GM23338 (cell line): ENCODE data around the gene PGBD5. TPM values are rescaled to one million over a fixed set of nuclear protein-coding genes. Genes with fewer than 3 reads are reported as not detected.

Experiments used
- ATAC-seq: fragments of 200-7000 bp; cut with Tn5 transposase; 3 replicates; pipeline ENCODE4 v1.9.1; 2020
- DNase-seq: peaks from one replicate; pipeline ENCODE4 v3.0.0-alpha.2; 2015; ENCODE audit warnings: low spot score
- H2AFZ ChIP-seq: fragments of 200-600 bp; sonication (generic); 2 replicates; pipeline ENCODE4 v1.8.0; 2016; ENCODE audit warnings: antibody characterized with exemption, mild to moderate bottlenecking, moderate library complexity
- H3F3A ChIP-seq: fragments of 200-600 bp; sonication (generic); replicated peaks from 2 replicates; pipeline ENCODE4 v1.8.0; 2017; ENCODE audit warnings: antibody characterized with exemption, mixed run types, low read depth
- H3K27ac ChIP-seq: fragments of 200-600 bp; sonication (generic); 2 replicates; pipeline ENCODE4 v1.6.1; 2016; ENCODE audit warnings: low read depth
- H3K27me3 ChIP-seq: fragments of 200-600 bp; sonication (generic); 2 replicates; pipeline ENCODE4 v1.8.0; 2016; ENCODE audit warnings: mild to moderate bottlenecking, mixed run types, moderate library complexity; ENCODE audit not compliant: insufficient read depth
- H3K36me3 ChIP-seq: fragments of 200-600 bp; sonication (generic); 2 replicates; pipeline ENCODE4 v1.8.0; 2016; ENCODE audit warnings: mild to moderate bottlenecking; ENCODE audit not compliant: insufficient read depth
- H3K4me1 ChIP-seq: fragments of 200-600 bp; sonication (generic); 2 replicates; pipeline ENCODE4 v1.8.0; 2016; ENCODE audit warnings: mild to moderate bottlenecking, moderate library complexity; ENCODE audit not compliant: insufficient read depth
- H3K4me2 ChIP-seq: fragments of 200-600 bp; sonication (generic); 2 replicates; pipeline ENCODE4 v1.7.1; 2017; ENCODE audit warnings: mixed run types
- H3K4me3 ChIP-seq: fragments of 200-600 bp; sonication (generic); 2 replicates; pipeline ENCODE4 v1.6.1; 2016; ENCODE audit warnings: mixed run types
- H3K79me2 ChIP-seq: fragments of 200-600 bp; sonication (generic); replicated peaks from 2 replicates; pipeline ENCODE4 v1.8.0; 2017; ENCODE audit warnings: mild to moderate bottlenecking; ENCODE audit not compliant: insufficient read depth
- H3K9me2 ChIP-seq: fragments of 200-600 bp; sonication (generic); 2 replicates; pipeline ENCODE4 v1.8.0; 2017; ENCODE audit not compliant: insufficient read depth
- H4K20me1 ChIP-seq: fragments of 200-600 bp; sonication (generic); replicated peaks from 2 replicates; pipeline ENCODE4 v1.8.0; 2017; ENCODE audit warnings: mild to moderate bottlenecking; ENCODE audit not compliant: insufficient read depth
- H3K27ac Mint-ChIP-seq: 2 replicates; pipeline ENCODE4 v1.8.0; 2020; ENCODE audit warnings: inconsistent platforms, mild to moderate bottlenecking, moderate library complexity, mixed read lengths
- H3K27me3 Mint-ChIP-seq: 3 replicates; pipeline ENCODE4 v1.8.0; 2022; ENCODE audit warnings: low read depth, mild to moderate bottlenecking, moderate library complexity, mixed read lengths, inconsistent platforms; ENCODE audit not compliant: insufficient read depth, poor library complexity
- H3K36me3 Mint-ChIP-seq: 3 replicates; pipeline ENCODE4 v1.8.0; 2021; ENCODE audit warnings: low read depth, mild to moderate bottlenecking, inconsistent platforms, moderate library complexity, mixed read lengths
- H3K4me1 Mint-ChIP-seq: 3 replicates; pipeline ENCODE4 v1.8.0; 2020; ENCODE audit warnings: mild to moderate bottlenecking, inconsistent platforms, mixed read lengths
- H3K4me3 Mint-ChIP-seq: 3 replicates; pipeline ENCODE4 v1.8.0; 2021; ENCODE audit warnings: moderate library complexity, mild to moderate bottlenecking, inconsistent platforms, mixed read lengths
- H3K9me3 Mint-ChIP-seq: 3 replicates; pipeline ENCODE4 v1.8.0; 2020; ENCODE audit warnings: moderate library complexity, mild to moderate bottlenecking, inconsistent platforms, mixed read lengths
- CREB1 ChIP-seq: fragments of 250-450 bp; sonication (Bioruptor Pico); IDR thresholded peaks from 2 replicates; pipeline ENCODE4 v1.5.0; 2020; ENCODE audit warnings: low read depth, mild to moderate bottlenecking, moderate library complexity
- CTCF ChIP-seq, 2 experiments: fragments of 200-600 bp in 1 of 2; sonication (generic) in 1 of 2; conservative IDR thresholded peaks; 2 replicates each; pipeline versions ENCODE4 v1.5.1 to v1.6.1; 2016 to 2017; ENCODE audit warnings: antibody characterized with exemption in 2 of 2, low read depth in 2 of 2, mild to moderate bottlenecking in 2 of 2, moderate library complexity in 1 of 2
- EZH2 ChIP-seq: fragments of 200-600 bp; sonication (generic); IDR thresholded peaks from one replicate; pipeline ENCODE4 v1.8.0; 2017; ENCODE audit warnings: antibody characterized with exemption, mild to moderate bottlenecking, low read depth; ENCODE audit not compliant: unreplicated experiment
- EZH2phosphoT487 ChIP-seq: fragments of 200-600 bp; sonication (generic); IDR thresholded peaks from one replicate; pipeline ENCODE4 v1.8.1; 2018; ENCODE audit warnings: antibody characterized with exemption; ENCODE audit not compliant: unreplicated experiment
- JUNB ChIP-seq: IDR thresholded peaks from one replicate; pipeline ENCODE4 v1.6.1; 2016; ENCODE audit warnings: antibody characterized with exemption; ENCODE audit not compliant: unreplicated experiment
- POLR2AphosphoS5 ChIP-seq: IDR thresholded peaks from 2 replicates; pipeline ENCODE4 v1.6.1; 2016; ENCODE audit warnings: antibody characterized with exemption, low read depth
- STAT1 ChIP-seq: IDR thresholded peaks from one replicate; pipeline ENCODE4 v1.6.1; 2016; ENCODE audit warnings: antibody characterized with exemption; ENCODE audit not compliant: unreplicated experiment
- ZNF331 ChIP-seq: fragments of 250-450 bp; sonication (Bioruptor Pico); IDR thresholded peaks from 2 replicates; pipeline ENCODE4 v1.5.0; 2020; ENCODE audit warnings: low read depth, mild to moderate bottlenecking, moderate library complexity
- ZNF462 ChIP-seq: fragments of 250-450 bp; sonication (Bioruptor Pico); IDR thresholded peaks from 2 replicates; pipeline ENCODE4 v1.5.0; 2020; ENCODE audit warnings: mild to moderate bottlenecking, moderate library complexity
- polyA plus RNA-seq: library from polyadenylated mRNA; unstranded; fragments of >200 nt; fragmentation: Nextera tagmentation; extraction: Ambion mirVana; gene quantifications from 2 replicates; pipeline ENCODE4 v1.2.1, GENCODE V29; 2016
- total RNA-seq: library from RNA; depleted of rRNA; stranded (reverse); fragments of >200 nt; shearing (Covaris generic); gene quantifications from 2 replicates; pipeline ENCODE4 v1.2.3, GENCODE V29; 2014

PGBD5 gene
- total and polyA plus RNA-seq, 2 experiments from 2014 or later: 3.4 to 16.6 TPM

GRCh38 chr1:230416430-230416829 lies 9.7 kb downstream of the PGBD5 start:
- Histone ChIP-seq H3K4me2 (no peak overlapping the region), H3K36me3 (0 out of 2 replicates have a peak, but pooled peaks cover 3% of the 10 kb centered on the region), H3K27ac (no peak overlapping the region), H3K27me3 (no peaks in the 10 kb centered on the region), H3K4me1 (peaks cover 4% of the 10 kb centered on the region), H2AFZ (no peak overlapping the region), H3K4me3 (no peak overlapping the region), H3K79me2 (peaks cover 94% of the 10 kb centered on the region), H3K9me2 (no peaks in the 10 kb centered on the region), H3F3A (no peaks in the 10 kb centered on the region), H4K20me1 (peaks cover 19% of the 10 kb centered on the region)
- H3K27ac Mint-ChIP-seq: no peak overlapping the region
- ATAC-seq (no peak), DNase-seq (no peak)
- no peak for TF ChIP-seq CREB1 (CRISPR knock-in tag)
- no peak for TF ChIP-seq EZH2
- TF ChIP-seq ZNF331 (CRISPR knock-in tag): no peak
- TF ChIP-seq POLR2AphosphoS5: no peak
- TF ChIP-seq STAT1: no peak
- no peak for TF ChIP-seq ZNF462 (CRISPR knock-in tag)
- TF ChIP-seq CTCF (conservative IDR thresholded peaks at IDR 0.05; ENCODE audit: low read depth in 2 of 2): no peak
- no peak for TF ChIP-seq JUNB
- TF ChIP-seq EZH2phosphoT487: no peak
- H3K27me3 Mint-ChIP-seq: peaks cover 2% of the 10 kb centered on the region
- H3K9me3 Mint-ChIP-seq: peaks cover 7% of the 10 kb centered on the region; the same call in 2 of the 3 replicates
- peaks cover 32% of the 10 kb centered on the region for H3K4me1 Mint-ChIP-seq
- no peak overlapping the region for H3K4me3 Mint-ChIP-seq
- H3K36me3 Mint-ChIP-seq: peaks cover 25% of the 10 kb centered on the region
